GM12891 (cell line): ENCODE measurements around the gene HCN2.

Source experiments
- PAX5 ChIP-seq: IDR thresholded peaks from 2 replicates; pipeline ENCODE4 v1.6.1; 2011; ENCODE audit warnings: low read length, moderate library complexity, mild to moderate bottlenecking; ENCODE audit not compliant: insufficient read depth, severe bottlenecking
- POLR2A ChIP-seq: IDR thresholded peaks from 2 replicates; pipeline ENCODE4 v1.6.1; 2011; ENCODE audit warnings: low read depth, low read length, control low read depth
- POLR2AphosphoS5 ChIP-seq: IDR thresholded peaks from 2 replicates; pipeline ENCODE4 v1.6.1; 2011; ENCODE audit warnings: low read depth, low read length, control low read depth
- TAF1 ChIP-seq: IDR thresholded peaks from 2 replicates; pipeline ENCODE4 v1.6.1; 2011; ENCODE audit warnings: low read depth, low read length, control low read depth

- no peak for TF ChIP-seq POLR2AphosphoS5
- TF ChIP-seq POLR2A: no peak
- TF ChIP-seq TAF1: no peak
- TF ChIP-seq PAX5: no peak
These were observed 690 bp downstream of the HCN2 start for GRCh38 chr19:590396-590745.
